ENCODE measurements around the gene NPHS1.
"Not testable (repeated sequence)": the region's sequence is repeated elsewhere in the genome, so short reads cannot be mapped to it uniquely, and the experiment has no call there.

The NPHS1 gene

GRCh38 chr19:35843676-35844481, 8.4 kb downstream of the NPHS1 start:
- DNase-seq (ENCODE audit: low read depth): peak; percentile 28
- no peak for TF ChIP-seq CTCF (IDR thresholded peaks at IDR 0.05; ENCODE audit: insufficient read depth, low read depth, low read length, missing control alignments)
- H3K4me3 ChIP-seq (ENCODE audit: low read depth, low read length): no peak overlapping the region

- H3K4me3 ChIP-seq (ENCODE audit: low read depth, low read length): no peak overlapping the region
- no peak for TF ChIP-seq CTCF (IDR thresholded peaks at IDR 0.05; ENCODE audit: insufficient read depth, low read depth, low read length, missing control alignments)
- DNase-seq (ENCODE audit: low read depth): no peak
Observed at GRCh38 chr19:35842666-35843272, 9.5 kb downstream of the NPHS1 start.

GRCh38 chr19:35841961-35842595, 10.2 kb downstream of the NPHS1 start:
- DNase-seq (ENCODE audit: low read depth): no peak
- no peak overlapping the region for H3K4me3 ChIP-seq (ENCODE audit: low read depth, low read length)
- no peak for TF ChIP-seq CTCF (IDR thresholded peaks at IDR 0.05; ENCODE audit: insufficient read depth, low read depth, low read length, missing control alignments)

- not testable (repeated sequence) for H3K4me3 ChIP-seq (ENCODE audit: low read depth, low read length); DNase-seq (ENCODE audit: low read depth)
Observed at GRCh38 chr19:35836096-35836495, 16.2 kb downstream of the NPHS1 start.

- no peak for DNase-seq (ENCODE audit: low read depth)
- no peak for TF ChIP-seq CTCF (IDR thresholded peaks at IDR 0.05; ENCODE audit: insufficient read depth, low read depth, low read length, missing control alignments)
- no peak overlapping the region for H3K4me3 ChIP-seq (ENCODE audit: low read depth, low read length)
Observed at GRCh38 chr19:35833972-35834371, 18.3 kb downstream of the NPHS1 start.

- DNase-seq (ENCODE audit: low read depth): no peak
- TF ChIP-seq CTCF (IDR thresholded peaks at IDR 0.05; ENCODE audit: insufficient read depth, low read depth, low read length, missing control alignments): no peak
- H3K4me3 ChIP-seq (ENCODE audit: low read depth, low read length): no peak overlapping the region
Observed at GRCh38 chr19:35832054-35832453, 20.2 kb downstream of the NPHS1 start.

GRCh38 chr19:35830986-35831385, 21.3 kb downstream of the NPHS1 start:
- no peak for TF ChIP-seq CTCF (IDR thresholded peaks at IDR 0.05; ENCODE audit: insufficient read depth, low read depth, low read length, missing control alignments)
- no peak overlapping the region for H3K4me3 ChIP-seq (ENCODE audit: low read depth, low read length)
- DNase-seq (ENCODE audit: low read depth): no peak
